Pulmonary artery endothelial cell (primary cell): Measurements from ENCODE around the gene UBE2H. TPM values are rescaled to one million over a fixed set of nuclear protein-coding genes. Genes with fewer than 3 reads are reported as not detected.

Source experiments
- DNase-seq: peaks from one replicate; pipeline ENCODE4 v3.0.0-alpha.2; 2011; ENCODE audit warnings: low read depth, low spot score
- total RNA-seq: library from RNA; depleted of rRNA; stranded (reverse); fragments of >200 nt; gene quantifications from 2 replicates; pipeline ENCODE4 v1.2.3, GENCODE V29; 2014

UBE2H gene
- total RNA-seq, 1 donor from 2014 or later: 83.2 TPM

DNA sequence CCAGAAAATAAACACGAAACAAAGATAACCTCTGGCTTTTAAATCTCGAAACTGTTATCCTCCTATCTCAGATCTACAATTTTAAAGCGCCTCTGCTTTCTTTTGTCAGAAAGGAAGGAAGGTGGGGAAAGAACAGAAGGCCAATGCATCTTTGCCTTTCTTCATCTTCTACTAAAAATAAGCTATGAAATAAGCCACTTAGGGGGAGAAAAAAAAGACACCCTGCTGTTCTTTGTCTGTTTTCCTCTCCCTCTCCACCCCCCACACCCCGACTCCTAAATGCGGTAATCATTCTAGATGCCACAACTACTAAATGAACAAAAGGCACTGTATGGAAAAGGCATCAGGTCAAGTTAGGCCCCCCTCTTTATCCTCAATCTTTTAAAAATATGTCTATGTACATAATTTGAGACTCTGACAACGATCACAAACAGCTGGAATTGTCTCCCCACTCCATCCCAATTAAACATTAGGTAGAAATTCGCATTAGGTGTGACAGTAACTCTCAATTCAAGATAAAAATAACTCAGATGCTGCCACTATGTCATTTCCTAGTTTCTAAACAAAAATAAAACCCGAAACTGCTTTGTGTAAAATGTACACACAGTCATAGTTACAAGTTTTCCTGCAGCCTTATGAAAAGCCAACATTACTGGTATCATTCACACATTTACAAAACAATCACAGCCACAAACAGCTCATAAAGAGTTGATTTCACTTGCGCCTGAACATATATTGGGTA lies 2.4 kb downstream of the UBE2H start:
- no peak for DNase-seq

GRCh38 chr7:129949292-129950133 lies 3.2 kb downstream of the UBE2H start:
- no peak for DNase-seq

GRCh38 chr7:129948877-129949291 lies 3.9 kb downstream of the UBE2H start:
- peak; percentile 79 for DNase-seq

GRCh38 chr7:129948338-129948737 lies 4.4 kb downstream of the UBE2H start:
- DNase-seq: no peak

DNA sequence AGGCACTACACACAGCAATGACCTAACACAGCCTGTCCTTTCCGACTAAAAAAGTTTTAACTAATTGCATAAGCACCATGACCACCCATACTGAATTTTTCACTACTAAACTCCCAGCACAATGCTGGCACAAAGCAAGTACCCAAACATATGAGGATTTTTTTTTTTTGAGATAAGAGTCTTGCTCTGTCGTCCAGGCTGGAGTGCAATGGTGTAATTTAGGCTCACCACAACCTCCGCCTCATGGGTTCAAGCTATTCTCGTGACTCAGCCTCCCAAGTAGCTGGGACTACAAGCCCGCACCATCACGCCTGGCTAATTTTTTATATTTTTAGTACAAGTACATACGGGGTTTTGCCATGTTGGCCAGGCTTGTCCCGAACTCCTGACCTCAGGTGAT lies 5.1 kb downstream of the UBE2H start:
- DNase-seq: no peak

DNA sequence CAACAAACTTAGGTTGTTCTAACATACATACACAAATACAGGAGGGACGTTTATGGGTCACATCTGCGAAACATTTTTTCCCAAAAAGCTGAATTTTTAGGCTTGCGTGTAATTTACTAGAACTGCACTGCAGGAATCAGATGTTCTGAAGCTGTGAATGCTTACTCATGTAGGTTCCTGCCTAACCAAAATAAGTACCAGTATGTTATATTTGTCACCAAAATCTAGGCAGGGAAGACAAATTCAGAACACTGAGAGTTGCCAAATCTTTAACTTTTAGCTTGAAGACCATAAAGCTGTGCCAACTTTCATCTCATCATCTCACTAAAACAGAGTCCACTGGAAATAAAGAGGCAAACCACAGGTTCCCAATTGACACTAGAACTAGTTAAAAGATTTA lies 5.7 kb downstream of the UBE2H start:
- no peak for DNase-seq

GRCh38 chr7:129946282-129946681 lies 6.5 kb downstream of the UBE2H start:
- no peak for DNase-seq

GRCh38 chr7:129943352-129943751 lies 9.4 kb downstream of the UBE2H start:
- no peak for DNase-seq

- DNase-seq: no peak
These were observed 12.4 kb downstream of the UBE2H start for GRCh38 chr7:129940329-129940728.

- DNase-seq: no peak
These were observed 12.9 kb downstream of the UBE2H start for GRCh38 chr7:129939881-129940280.

- DNase-seq: no peak
These were observed 19.1 kb downstream of the UBE2H start for GRCh38 chr7:129933627-129934026.

- DNase-seq: no peak
These were observed 26.1 kb downstream of the UBE2H start for GRCh38 chr7:129926618-129927017.

- DNase-seq: no peak
These were observed 27.3 kb downstream of the UBE2H start for GRCh38 chr7:129925416-129926002.

- no peak for DNase-seq
These were observed 28.2 kb downstream of the UBE2H start for GRCh38 chr7:129924602-129925001.

GRCh38 chr7:129923709-129924108 lies 29.1 kb downstream of the UBE2H start:
- DNase-seq: peak; percentile 56

DNA sequence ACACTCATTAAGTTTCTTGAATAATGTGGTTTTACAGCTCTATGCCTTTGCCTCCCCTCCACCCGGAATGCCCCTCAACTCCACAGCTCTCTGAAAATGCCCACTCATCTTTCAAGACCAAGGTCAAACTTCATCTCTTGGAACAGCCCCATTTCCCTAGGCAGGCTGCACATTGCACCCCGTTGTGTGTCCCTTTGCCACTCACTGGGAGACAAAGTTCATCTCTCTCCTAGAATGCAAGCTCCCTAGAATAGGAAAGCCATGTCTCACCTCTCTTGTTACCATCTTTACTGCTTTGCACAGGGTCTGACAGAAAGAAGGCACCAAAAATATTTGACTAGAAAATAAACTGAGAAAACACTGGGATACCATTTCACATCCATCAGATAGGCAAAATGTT lies 33.3 kb downstream of the UBE2H start:
- DNase-seq: no peak

GRCh38 chr7:129918922-129919321 lies 33.8 kb downstream of the UBE2H start:
- no peak for DNase-seq

DNA sequence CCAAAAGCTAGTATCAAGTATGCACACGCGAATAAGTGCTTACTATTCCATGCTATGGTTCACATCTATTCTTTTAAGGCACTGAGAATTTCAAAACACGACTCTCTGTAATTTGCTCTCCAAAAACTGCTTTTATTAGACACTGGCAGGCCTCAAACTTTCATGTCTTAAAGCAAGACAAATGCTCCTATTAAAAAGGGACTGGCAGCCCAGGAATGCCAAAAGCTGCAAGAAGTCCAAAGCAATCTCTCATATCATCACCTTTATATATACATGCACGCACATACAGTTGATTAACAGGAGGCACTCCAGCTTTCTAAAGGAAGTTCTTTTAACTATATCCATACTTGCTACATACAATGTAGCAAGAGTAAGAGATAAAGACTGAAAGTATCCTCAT lies 34.8 kb downstream of the UBE2H start:
- no peak for DNase-seq

GRCh38 chr7:129914536-129915272 lies 38.1 kb downstream of the UBE2H start:
- no peak for DNase-seq

DNA sequence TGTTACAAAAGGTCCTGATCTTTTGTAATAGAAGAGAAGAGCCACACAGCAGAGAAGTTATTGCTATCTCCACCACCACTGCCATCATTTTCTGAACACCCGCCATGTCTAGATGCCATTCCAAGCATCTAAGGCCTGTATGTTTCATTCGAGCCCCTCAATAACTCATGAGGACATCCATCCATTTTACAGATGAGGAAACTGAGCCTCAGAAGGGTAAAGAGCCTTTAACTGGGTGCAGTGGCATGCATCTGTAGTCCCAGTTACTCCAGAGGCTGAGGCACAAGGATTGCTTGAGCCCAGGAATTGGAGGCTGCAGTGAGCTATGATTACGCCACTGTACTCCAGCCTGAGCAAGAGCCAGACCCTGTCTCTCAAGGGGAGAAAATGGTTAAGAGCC lies 39.3 kb downstream of the UBE2H start:
- DNase-seq: no peak

DNA sequence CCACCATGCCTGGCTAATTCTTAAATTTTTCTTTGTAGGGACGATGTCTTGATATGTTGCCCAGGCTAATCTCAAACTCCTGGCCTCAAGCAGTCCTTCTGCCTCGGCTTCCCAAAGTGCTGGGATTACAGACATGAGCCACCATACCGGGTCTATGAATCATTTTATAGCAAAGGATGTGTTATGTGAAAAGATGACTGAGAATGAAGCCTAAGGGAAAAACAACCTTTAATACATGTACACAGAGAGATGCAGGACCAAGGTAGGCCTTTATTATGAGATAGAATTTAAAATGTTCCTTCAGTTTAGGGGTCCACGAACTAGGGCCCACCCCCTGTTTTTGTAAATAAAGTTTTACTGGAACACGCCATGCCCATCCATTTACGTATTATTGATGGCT lies 41.0 kb downstream of the UBE2H start:
- no peak for DNase-seq

DNA sequence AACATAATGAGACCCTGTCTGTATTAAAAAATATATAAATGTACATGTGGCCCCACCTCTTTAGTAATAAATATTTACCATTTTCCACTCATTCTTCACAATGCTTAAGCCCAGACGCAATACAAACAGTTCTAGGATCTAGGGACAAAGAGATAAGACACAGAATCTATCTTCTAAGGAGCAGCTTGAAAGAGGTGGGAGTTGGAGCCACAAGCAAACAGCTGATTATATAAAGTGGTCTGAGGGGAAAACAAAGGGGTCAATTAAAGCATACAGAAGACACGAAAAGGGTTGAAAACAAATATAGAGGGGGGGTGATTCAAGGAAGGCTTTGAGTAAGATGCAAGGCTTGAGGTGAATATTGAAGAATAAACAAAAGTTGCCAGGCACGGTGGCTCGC lies 43.1 kb downstream of the UBE2H start:
- no peak for DNase-seq
